CD8-positive, alpha-beta memory T cell (primary cell): ENCODE results near the gene USP13. TPM values are rescaled to one million over a fixed set of nuclear protein-coding genes. Genes with fewer than 3 reads are reported as not detected.

Experiments
- CTCF ChIA-PET: fragments of 350-600 bp; sonication (Branson Sonifier 250); formaldehyde crosslinking; loops from one replicate; lab custom pipeline; 2021; ENCODE audit warnings: antibody characterized with exemption; lab: Charles Lee
- POLR2A ChIA-PET: fragments of 350-600 bp; sonication (Branson Sonifier 250); formaldehyde crosslinking; loops from one replicate; lab custom pipeline; 2021; ENCODE audit warnings: antibody characterized with exemption; lab: Charles Lee
- DNase-seq, 5 donors: peaks; one replicate each; pipeline versions ENCODE4 v3.0.0 to v3.0.0-alpha.2; 2020 to 2022; ENCODE audit warnings: mixed read lengths in 1 of 5
- H3K27ac ChIP-seq: one replicate; pipeline ENCODE4 v1.7.0; 2013; ENCODE audit warnings: low read depth, mild to moderate bottlenecking, low read length, moderate library complexity
- H3K27me3 ChIP-seq: 2 replicates; pipeline ENCODE4 v1.7.0; 2013; ENCODE audit warnings: low read length, mild to moderate bottlenecking; ENCODE audit not compliant: insufficient read depth, poor library complexity, severe bottlenecking
- H3K36me3 ChIP-seq: 2 replicates; pipeline ENCODE4 v1.7.0; 2013; ENCODE audit warnings: mild to moderate bottlenecking, low read length, moderate library complexity; ENCODE audit not compliant: insufficient read depth
- H3K4me1 ChIP-seq: 2 replicates; pipeline ENCODE4 v1.7.0; 2013; ENCODE audit warnings: mild to moderate bottlenecking, low read length, moderate library complexity; ENCODE audit not compliant: insufficient read depth
- H3K4me3 ChIP-seq: 2 replicates; pipeline ENCODE4 v1.7.0; 2013; ENCODE audit warnings: mild to moderate bottlenecking, low read length
- H3K9me3 ChIP-seq: 2 replicates; pipeline ENCODE4 v1.7.0; 2013; ENCODE audit warnings: mild to moderate bottlenecking, low read length
- H3K27ac Mint-ChIP-seq, 8 donors: one replicate each; pipeline ENCODE4 v1.8.0; 2020 to 2021; ENCODE audit warnings: mixed read lengths in 8 of 8, mild to moderate bottlenecking in 6 of 8, inconsistent platforms in 3 of 8, moderate library complexity in 3 of 8
- H3K27me3 Mint-ChIP-seq, 2 donors: one replicate each; pipeline ENCODE4 v1.8.0; 2020 to 2021; ENCODE audit warnings: mixed read lengths in 2 of 2, mild to moderate bottlenecking in 1 of 2, moderate library complexity in 1 of 2
- H3K36me3 Mint-ChIP-seq, 3 donors: one replicate each; pipeline ENCODE4 v1.8.0; 2020 to 2021; ENCODE audit warnings: mixed read lengths in 3 of 3, inconsistent platforms in 1 of 3, mild to moderate bottlenecking in 1 of 3
- H3K4me1 Mint-ChIP-seq, 3 donors: one replicate each; pipeline ENCODE4 v1.8.0; 2020 to 2021; ENCODE audit warnings: mixed read lengths in 3 of 3, inconsistent platforms in 1 of 3, mild to moderate bottlenecking in 1 of 3
- H3K4me3 Mint-ChIP-seq, 7 donors: one replicate each; pipeline ENCODE4 v1.8.0; 2020 to 2021; ENCODE audit warnings: mixed read lengths in 7 of 7, mild to moderate bottlenecking in 6 of 7, moderate library complexity in 4 of 7, inconsistent platforms in 2 of 7
- H3K9me3 Mint-ChIP-seq, 5 donors: one replicate each; pipeline ENCODE4 v1.8.0; 2020 to 2022; ENCODE audit warnings: mixed read lengths in 5 of 5, mild to moderate bottlenecking in 3 of 5, moderate library complexity in 2 of 5, inconsistent platforms in 1 of 5
- polyA plus RNA-seq: library from polyadenylated mRNA; unstranded; fragments of 300-500 nt; fragmentation: Illumina TruSeq; gene quantifications from one replicate; pipeline ENCODE4 v1.2.3, GENCODE V29; 2021
- total RNA-seq, 2 experiments: library from RNA; stranded (reverse); gene quantifications; one replicate each; pipeline ENCODE4 v1.2.3, GENCODE V29; 2021

Gene USP13
- total and polyA plus RNA-seq, 3 experiments from 2014 or later: 12.7 to 13.8 (median 13.3) TPM

DNA sequence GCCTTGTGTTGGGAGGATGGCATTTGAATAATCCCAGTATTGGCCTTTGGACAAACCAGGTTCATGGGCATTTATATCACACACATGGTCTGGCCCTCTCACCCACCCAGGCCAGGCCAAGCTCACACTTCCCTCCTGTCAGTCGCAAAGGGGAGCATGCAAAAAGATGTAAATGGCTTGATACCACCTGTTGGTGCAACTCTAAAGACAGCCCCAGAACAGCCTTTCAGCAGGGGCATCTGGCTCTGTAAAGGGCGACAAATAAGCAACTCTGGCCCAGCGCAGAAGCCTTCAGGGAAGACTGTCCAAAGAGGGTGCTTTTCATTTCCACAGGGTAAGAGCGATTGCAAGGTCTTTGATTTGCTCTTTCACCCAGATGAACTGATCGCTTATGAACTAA is 91.8 kb downstream of the USP13 start:
- no peak overlapping the region for H3K4me3 Mint-ChIP-seq
- no peak overlapping the region for H3K27ac Mint-ChIP-seq
- H3K9me3 ChIP-seq: no peaks in the 10 kb centered on the region
- CTCF ChIA-PET: no interaction called here
- H3K4me1 Mint-ChIP-seq: peaks cover 0 to 12% (median 5%) of the 10 kb centered on the region in 3 donors
- POLR2A ChIA-PET: no interaction called here
- H3K4me3 ChIP-seq: no peak overlapping the region
- peaks cover 0 to 1% of the 10 kb centered on the region in 2 donors for H3K27me3 Mint-ChIP-seq
- H3K9me3 Mint-ChIP-seq: no peaks in the 10 kb centered on the region
- no peaks in the 10 kb centered on the region for H3K36me3 ChIP-seq
- H3K27ac ChIP-seq: no peak overlapping the region
- no peak for DNase-seq
- H3K36me3 Mint-ChIP-seq: peaks cover 14 to 53% (median 23%) of the 10 kb centered on the region in 3 donors
- no peaks in the 10 kb centered on the region for H3K4me1 ChIP-seq
- H3K27me3 ChIP-seq: no peaks in the 10 kb centered on the region

DNA sequence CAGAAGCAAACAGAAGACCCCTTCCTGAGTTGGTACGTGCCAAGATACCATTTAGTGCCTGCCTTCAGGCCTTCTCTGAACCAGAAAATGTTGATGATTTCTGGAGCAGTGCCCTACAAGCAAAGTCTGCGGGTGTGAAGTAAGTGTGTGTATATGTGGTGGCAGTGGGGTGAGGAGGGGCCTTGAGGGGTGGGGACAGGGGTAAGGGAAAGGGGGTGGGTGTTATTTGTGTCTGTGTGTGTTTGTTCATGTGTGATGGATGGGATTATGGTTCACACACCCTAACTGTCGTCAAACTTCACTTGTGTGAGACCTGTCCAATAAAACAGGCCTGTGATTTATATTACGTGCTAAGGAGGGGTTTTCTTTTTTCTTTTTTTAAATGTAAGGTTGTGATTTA is 92.2 kb downstream of the USP13 start:
- H3K27me3 ChIP-seq: no peaks in the 10 kb centered on the region
- no peak overlapping the region for H3K4me3 Mint-ChIP-seq
- H3K36me3 ChIP-seq: no peaks in the 10 kb centered on the region
- H3K9me3 ChIP-seq: no peaks in the 10 kb centered on the region
- no peak overlapping the region for H3K4me3 ChIP-seq
- peaks cover 14 to 50% (median 23%) of the 10 kb centered on the region in 3 donors for H3K36me3 Mint-ChIP-seq
- no peak overlapping the region for H3K27ac ChIP-seq
- no peaks in the 10 kb centered on the region for H3K9me3 Mint-ChIP-seq
- CTCF ChIA-PET: no interaction called here
- peak overlapping the region in 2 of 8 donors; percentile 11 to 67 for H3K27ac Mint-ChIP-seq
- DNase-seq: no peak
- H3K27me3 Mint-ChIP-seq: peaks cover 0 to 1% of the 10 kb centered on the region in 2 donors
- H3K4me1 Mint-ChIP-seq: peaks cover 0 to 8% (median 3%) of the 10 kb centered on the region in 3 donors
- no peaks in the 10 kb centered on the region for H3K4me1 ChIP-seq
- POLR2A ChIA-PET: no interaction called here

DNA sequence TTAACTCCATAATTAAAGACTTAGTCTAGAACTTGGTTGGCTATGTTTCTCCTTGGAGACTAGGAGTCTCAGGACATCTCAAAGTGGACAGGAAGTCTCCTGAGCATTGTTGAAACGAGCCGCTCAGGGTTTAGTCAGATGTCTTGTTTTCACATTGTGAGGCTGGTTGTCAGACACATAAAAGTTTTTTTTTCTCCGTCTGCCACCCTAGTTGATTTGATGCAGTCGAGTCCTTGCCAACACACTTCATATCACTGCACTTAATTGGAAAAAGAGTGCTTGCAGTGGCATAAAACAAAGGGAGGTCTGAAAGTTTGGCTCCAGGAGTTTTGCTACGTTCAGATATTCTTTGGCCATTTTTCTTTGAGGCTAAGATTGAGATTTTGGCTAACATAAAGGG is 92.9 kb downstream of the USP13 start:
- Mint-ChIP-seq H3K4me3 (no peak overlapping the region), H3K36me3 (peaks cover 14 to 45% (median 23%) of the 10 kb centered on the region in 3 donors), H3K9me3 (no peaks in the 10 kb centered on the region), H3K27me3 (peaks cover 0 to 1% of the 10 kb centered on the region in 2 donors), H3K4me1 (peaks cover 0 to 6% (median 2%) of the 10 kb centered on the region in 3 donors), H3K27ac (no peak overlapping the region)
- H3K4me1 ChIP-seq: no peaks in the 10 kb centered on the region
- no peak for DNase-seq
- no peaks in the 10 kb centered on the region for H3K36me3 ChIP-seq
- POLR2A ChIA-PET: no interaction called here
- no peaks in the 10 kb centered on the region for H3K9me3 ChIP-seq
- CTCF ChIA-PET: no interaction called here
- H3K27me3 ChIP-seq: no peaks in the 10 kb centered on the region
- no peak overlapping the region for H3K4me3 ChIP-seq
- H3K27ac ChIP-seq: no peak overlapping the region

- no peaks in the 10 kb centered on the region for H3K27me3 Mint-ChIP-seq
- CTCF ChIA-PET: no interaction called here
These were observed 98.0 kb downstream of the USP13 start for GRCh38 chr3:179750720-179751328.

GRCh38 chr3:179760944-179761343 is 108.1 kb downstream of the USP13 start:
- no peak overlapping the region for H3K27ac Mint-ChIP-seq
- no peaks in the 10 kb centered on the region for H3K4me1 Mint-ChIP-seq
- Histone ChIP-seq H3K36me3 (no peaks in the 10 kb centered on the region), H3K9me3 (no peaks in the 10 kb centered on the region), H3K4me1 (no peaks in the 10 kb centered on the region), H3K27me3 (no peaks in the 10 kb centered on the region), H3K27ac (no peak overlapping the region), H3K4me3 (no peak overlapping the region)
- H3K36me3 Mint-ChIP-seq: peaks cover 20 to 72% (median 24%) of the 10 kb centered on the region in 3 donors
- CTCF ChIA-PET: no interaction called here
- peaks cover 0 to 2% (median 0%) of the 10 kb centered on the region in 5 donors for H3K9me3 Mint-ChIP-seq
- H3K4me3 Mint-ChIP-seq: no peak overlapping the region
- POLR2A ChIA-PET: no interaction called here
- DNase-seq: no peak
- H3K27me3 Mint-ChIP-seq: no peaks in the 10 kb centered on the region

More at GRCh38 chr3:179750720-179751328, 98.0 kb downstream of the USP13 start:
- H3K27ac ChIP-seq: no peak overlapping the region
- H3K27me3 ChIP-seq: no peaks in the 10 kb centered on the region
- Mint-ChIP-seq H3K4me3 (no peak overlapping the region), H3K36me3 (peaks cover 2 to 28% (median 12%) of the 10 kb centered on the region in 3 donors), H3K27ac (peak overlapping the region in 2 of 8 donors; percentile 2 to 50), H3K9me3 (no peaks in the 10 kb centered on the region), H3K4me1 (no peaks in the 10 kb centered on the region)
- no peak overlapping the region for H3K4me3 ChIP-seq
- H3K4me1 ChIP-seq: no peaks in the 10 kb centered on the region
- H3K9me3 ChIP-seq: no peaks in the 10 kb centered on the region
- H3K36me3 ChIP-seq: no peaks in the 10 kb centered on the region
- DNase-seq: no peak
- POLR2A ChIA-PET: no interaction called here

DNA sequence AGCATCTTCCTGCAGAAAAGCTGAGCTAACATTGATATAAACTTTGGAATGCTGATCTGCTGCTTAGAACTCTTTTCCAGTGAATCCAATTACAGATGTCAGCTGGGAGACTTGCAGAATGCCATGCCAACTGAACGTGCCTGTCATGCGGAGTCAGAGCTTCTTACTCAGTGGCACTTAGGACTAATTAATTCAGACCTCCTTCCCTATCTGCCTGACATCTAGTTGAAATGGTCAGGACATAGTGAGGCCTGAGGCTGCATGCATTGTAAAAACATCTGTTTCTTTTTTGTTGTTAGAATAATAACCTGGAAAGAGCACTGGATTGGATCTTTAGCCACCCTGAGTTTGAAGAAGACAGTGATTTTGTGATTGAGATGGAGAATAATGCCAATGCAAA is 112.6 kb downstream of the USP13 start:
- Mint-ChIP-seq H3K27ac (no peak overlapping the region), H3K4me1 (peaks cover 0 to 4% (median 0%) of the 10 kb centered on the region in 3 donors), H3K36me3 (peaks cover 22 to 71% (median 35%) of the 10 kb centered on the region in 3 donors), H3K9me3 (no peaks in the 10 kb centered on the region), H3K27me3 (no peaks in the 10 kb centered on the region), H3K4me3 (no peak overlapping the region)
- Histone ChIP-seq H3K9me3 (no peaks in the 10 kb centered on the region), H3K4me3 (no peak overlapping the region), H3K27me3 (no peaks in the 10 kb centered on the region), H3K36me3 (no peaks in the 10 kb centered on the region), H3K4me1 (no peaks in the 10 kb centered on the region), H3K27ac (no peak overlapping the region)
- ChIA-PET CTCF (no interaction called here), POLR2A (no interaction called here)
- DNase-seq: no peak

GRCh38 chr3:179766416-179767133 is 113.7 kb downstream of the USP13 start:
- Histone ChIP-seq H3K27me3 (no peaks in the 10 kb centered on the region), H3K4me3 (no peak overlapping the region), H3K36me3 (no peaks in the 10 kb centered on the region), H3K4me1 (no peaks in the 10 kb centered on the region), H3K27ac (no peak overlapping the region), H3K9me3 (no peaks in the 10 kb centered on the region)
- H3K27me3 Mint-ChIP-seq: no peaks in the 10 kb centered on the region
- ChIA-PET POLR2A (interaction anchor here (0.7 kb wide), 1 partner anchor 145 kb away, joined by 3 read pairs; no protein-coding TSS in a partner anchor), CTCF (no interaction called here)
- no peaks in the 10 kb centered on the region for H3K9me3 Mint-ChIP-seq
- H3K4me3 Mint-ChIP-seq: no peak overlapping the region
- H3K36me3 Mint-ChIP-seq: peaks cover 22 to 68% (median 34%) of the 10 kb centered on the region in 3 donors
- peaks cover 0 to 4% (median 0%) of the 10 kb centered on the region in 3 donors for H3K4me1 Mint-ChIP-seq
- peak overlapping the region in 2 of 8 donors; percentile 1 to 11 for H3K27ac Mint-ChIP-seq
- DNase-seq: no peak

GRCh38 chr3:179768080-179768479 is 115.2 kb downstream of the USP13 start:
- Mint-ChIP-seq H3K9me3 (no peaks in the 10 kb centered on the region), H3K27me3 (no peaks in the 10 kb centered on the region), H3K4me1 (peaks cover 0 to 4% (median 0%) of the 10 kb centered on the region in 3 donors), H3K27ac (peak overlapping the region in 1 of 8 donors; percentile 37), H3K36me3 (peaks cover 21 to 69% (median 32%) of the 10 kb centered on the region in 3 donors), H3K4me3 (no peak overlapping the region)
- POLR2A ChIA-PET: no interaction called here
- CTCF ChIA-PET: interaction anchor here (1.1 kb wide), 1 partner anchor 9 kb away, joined by 3 read pairs; no protein-coding TSS in a partner anchor
- Histone ChIP-seq H3K9me3 (no peaks in the 10 kb centered on the region), H3K36me3 (no peaks in the 10 kb centered on the region), H3K4me1 (no peaks in the 10 kb centered on the region), H3K4me3 (no peak overlapping the region), H3K27ac (no peak overlapping the region), H3K27me3 (no peaks in the 10 kb centered on the region)
- DNase-seq: no peak
